GM18870 (cell line): ENCODE measurements around the gene ABHD5.

Experiments
- ATAC-seq: cut with Tn5 transposase; IDR thresholded peaks from one replicate; pipeline ENCODE4 v1.9.1; 2021; ENCODE audit warnings: moderate library complexity; ENCODE audit not compliant: unreplicated experiment

ABHD5 gene

GRCh38 chr3:43773273-43774094, 82.7 kb downstream of the ABHD5 start:
- no peak for ATAC-seq

- no peak for ATAC-seq
These were observed 84.1 kb downstream of the ABHD5 start for GRCh38 chr3:43774799-43775198.

- no peak for ATAC-seq
These were observed 85.4 kb downstream of the ABHD5 start for GRCh38 chr3:43776101-43776500.

- no peak for ATAC-seq
These were observed 89.1 kb downstream of the ABHD5 start for GRCh38 chr3:43779850-43780249.

GRCh38 chr3:43782541-43782940, 91.8 kb downstream of the ABHD5 start:
- no peak for ATAC-seq
